Measurements from ENCODE around the gene GRM8. TPM values are rescaled to one million over a fixed set of nuclear protein-coding genes. Genes with fewer than 3 reads are reported as not detected.

Gene GRM8
- total RNA-seq, 2 experiments from 2014 or later = not detected

DNA sequence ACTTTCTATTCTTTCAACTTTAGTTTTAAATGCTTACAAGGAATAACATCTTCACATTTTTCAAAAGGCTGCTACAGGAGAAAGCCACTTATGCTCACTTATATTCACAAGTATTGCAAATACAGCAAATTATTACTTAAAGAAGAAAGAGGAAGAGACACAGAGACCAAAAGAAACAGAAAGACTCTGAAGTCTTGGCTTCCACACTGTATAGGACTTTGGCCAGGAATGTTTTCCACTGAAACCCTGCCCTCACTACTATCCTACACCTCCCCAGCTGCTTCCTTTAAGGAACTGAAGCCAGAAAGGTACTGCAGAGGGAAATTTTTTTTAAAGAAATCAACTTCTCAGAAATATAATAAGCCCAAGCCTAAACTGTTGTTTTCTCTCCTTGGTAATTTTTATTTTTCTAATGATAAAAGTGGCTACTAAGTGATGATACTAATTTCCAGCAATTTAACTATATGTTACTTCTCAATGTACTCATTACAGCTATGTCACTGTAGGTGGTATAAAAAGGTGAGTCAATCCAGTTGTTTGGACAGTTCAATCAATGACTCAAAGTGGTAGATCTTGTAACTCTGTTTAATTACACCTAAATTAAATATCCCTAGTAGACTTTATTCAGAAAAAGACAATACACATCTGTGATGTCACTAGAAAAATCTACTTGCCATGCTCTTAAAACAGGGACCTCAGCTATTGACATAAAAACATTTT is 231.6 kb downstream of the GRM8 start:
- no peaks in the 10 kb centered on the region for H3K27me3 Mint-ChIP-seq
- no peak overlapping the region for H3K4me3 Mint-ChIP-seq
- POLR2A ChIA-PET = no interaction called here
- no peaks in the 10 kb centered on the region for H3K36me3 Mint-ChIP-seq (ENCODE audit: low read depth)
- CTCF ChIA-PET = no interaction called here
- DNase-seq = no peak
- H3K9me3 Mint-ChIP-seq = no peaks in the 10 kb centered on the region
- H3K27ac Mint-ChIP-seq = no peak overlapping the region
- H3K4me1 Mint-ChIP-seq = no peaks in the 10 kb centered on the region

DNA sequence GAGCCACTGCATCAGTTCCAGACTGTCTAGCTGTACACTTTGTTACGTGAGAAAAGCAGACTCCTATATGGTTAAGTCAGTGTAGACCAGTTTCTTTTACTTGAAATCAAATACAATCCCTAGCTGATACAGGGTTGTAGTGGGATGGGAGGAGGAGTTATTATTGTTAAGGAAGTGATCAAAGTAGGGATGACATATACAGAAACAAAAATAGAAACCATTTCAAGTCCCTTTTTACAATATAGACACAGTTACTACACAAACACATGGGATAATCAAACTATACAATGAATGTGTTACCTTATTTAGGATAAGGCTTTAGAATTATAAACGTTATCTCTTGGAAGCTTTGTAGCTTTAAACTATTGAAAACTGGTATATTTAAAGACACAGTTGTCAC is 233.9 kb downstream of the GRM8 start:
- H3K9me3 Mint-ChIP-seq = no peaks in the 10 kb centered on the region
- no peaks in the 10 kb centered on the region for H3K4me1 Mint-ChIP-seq
- POLR2A ChIA-PET = no interaction called here
- H3K27me3 Mint-ChIP-seq = no peaks in the 10 kb centered on the region
- H3K27ac Mint-ChIP-seq = no peak overlapping the region
- no peak overlapping the region for H3K4me3 Mint-ChIP-seq
- H3K36me3 Mint-ChIP-seq (ENCODE audit: low read depth) = no peaks in the 10 kb centered on the region
- no peak for DNase-seq
- CTCF ChIA-PET = interaction anchor here (1.4 kb wide), 1 partner anchor 8 kb away, joined by 3 read pairs; no protein-coding TSS in a partner anchor

DNA sequence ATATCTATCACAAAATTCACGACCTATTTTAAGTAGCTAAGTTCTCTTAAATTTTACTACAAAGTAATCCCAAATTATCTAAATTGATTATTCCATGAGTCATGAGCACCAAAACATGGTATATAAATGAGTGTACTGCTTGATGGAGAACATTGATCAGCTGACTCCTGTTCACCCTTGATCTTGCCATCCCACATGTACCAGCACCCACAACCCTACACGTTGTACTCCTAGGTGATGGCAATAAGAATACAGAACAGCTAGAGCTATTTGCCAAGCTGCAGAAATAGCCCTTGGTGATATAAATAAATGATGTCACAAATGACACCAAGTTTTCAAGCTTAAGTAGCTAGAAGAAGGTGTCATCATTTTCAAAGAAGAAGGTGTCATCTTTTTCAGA is 235.5 kb downstream of the GRM8 start:
- ChIA-PET POLR2A (no interaction called here), CTCF (no interaction called here)
- Mint-ChIP-seq H3K9me3 (no peaks in the 10 kb centered on the region), H3K27me3 (no peaks in the 10 kb centered on the region), H3K27ac (no peak overlapping the region), H3K36me3 (ENCODE audit: low read depth) (no peaks in the 10 kb centered on the region), H3K4me3 (no peak overlapping the region), H3K4me1 (no peaks in the 10 kb centered on the region)
- DNase-seq = no peak

DNA sequence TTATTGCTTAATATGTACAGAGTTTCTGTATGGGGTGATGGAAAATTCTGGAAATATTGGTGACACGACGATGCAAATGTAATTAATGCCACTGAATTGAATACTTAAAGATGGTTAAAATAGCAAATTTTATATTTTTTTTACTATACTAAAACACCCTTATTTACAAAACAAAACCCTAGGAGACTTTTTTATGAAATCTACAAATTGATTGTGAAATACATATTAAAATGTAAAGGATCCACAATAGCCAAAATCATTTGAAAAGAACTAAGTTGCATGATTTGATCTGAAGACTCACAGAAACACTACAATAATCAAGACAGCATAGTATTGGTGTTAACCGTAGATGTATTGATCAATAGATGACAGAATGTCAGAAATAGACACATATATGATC is 252.0 kb downstream of the GRM8 start:
- DNase-seq = no peak
- Mint-ChIP-seq H3K27me3 (no peaks in the 10 kb centered on the region), H3K27ac (no peak overlapping the region), H3K4me1 (no peaks in the 10 kb centered on the region), H3K9me3 (no peaks in the 10 kb centered on the region), H3K4me3 (no peak overlapping the region), H3K36me3 (ENCODE audit: low read depth) (no peaks in the 10 kb centered on the region)
- CTCF ChIA-PET = no interaction called here
- POLR2A ChIA-PET = no interaction called here

DNA sequence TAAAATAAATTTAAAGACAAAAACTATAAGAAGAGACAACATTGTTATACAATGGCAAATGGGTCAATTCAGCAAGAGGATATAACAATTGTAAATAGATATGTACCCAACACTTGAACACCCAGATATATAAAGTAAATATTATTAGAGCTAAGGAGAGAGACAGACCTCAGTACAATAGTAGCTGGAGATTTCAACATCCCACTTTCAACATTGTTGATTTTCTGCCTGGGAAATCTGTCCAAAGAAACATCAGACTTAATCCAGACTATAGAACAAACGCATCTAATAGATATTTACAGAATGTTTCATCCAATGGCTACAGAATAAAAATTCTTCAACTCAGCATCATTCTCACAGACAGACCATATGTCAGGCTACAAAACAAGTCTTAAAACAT is 256.1 kb downstream of the GRM8 start:
- no peak overlapping the region for H3K4me3 Mint-ChIP-seq
- DNase-seq = no peak
- H3K27ac Mint-ChIP-seq = no peak overlapping the region
- CTCF ChIA-PET = no interaction called here
- no peaks in the 10 kb centered on the region for H3K9me3 Mint-ChIP-seq
- POLR2A ChIA-PET = no interaction called here
- H3K4me1 Mint-ChIP-seq = no peaks in the 10 kb centered on the region
- no peaks in the 10 kb centered on the region for H3K36me3 Mint-ChIP-seq (ENCODE audit: low read depth)
- no peaks in the 10 kb centered on the region for H3K27me3 Mint-ChIP-seq

DNA sequence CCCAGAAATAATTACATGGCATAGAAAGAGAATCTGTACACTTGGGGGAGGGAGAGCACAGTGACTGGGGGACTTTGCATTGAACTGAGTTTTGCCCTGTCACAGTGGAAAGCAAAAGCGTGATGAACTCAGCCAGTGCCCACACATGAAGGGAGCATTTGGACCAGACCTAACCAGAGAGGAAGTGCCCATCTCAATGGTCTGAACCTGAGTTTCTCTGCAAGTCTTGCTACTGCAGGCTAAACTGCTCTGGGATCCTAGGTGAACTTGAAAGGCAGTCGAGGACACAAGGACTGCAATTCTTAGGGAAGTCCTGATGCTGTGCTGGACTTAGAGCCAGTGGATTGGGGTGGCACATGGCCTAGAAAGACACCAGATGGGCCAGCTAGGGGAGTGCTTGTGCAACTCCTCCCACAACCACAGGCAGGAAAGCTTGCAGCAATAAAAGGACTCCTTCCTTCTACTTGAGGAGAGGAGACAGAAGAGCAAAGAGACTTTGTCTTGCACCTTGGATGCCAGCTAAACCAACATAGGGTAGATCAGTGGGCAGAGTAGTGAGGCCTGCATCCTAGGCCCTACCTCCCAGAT is 259.0 kb downstream of the GRM8 start:
- ChIA-PET POLR2A (no interaction called here), CTCF (no interaction called here)
- Mint-ChIP-seq H3K27me3 (no peaks in the 10 kb centered on the region), H3K9me3 (no peaks in the 10 kb centered on the region), H3K36me3 (ENCODE audit: low read depth) (no peaks in the 10 kb centered on the region), H3K4me1 (no peaks in the 10 kb centered on the region), H3K4me3 (no peak overlapping the region), H3K27ac (no peak overlapping the region)
- no peak for DNase-seq

DNA sequence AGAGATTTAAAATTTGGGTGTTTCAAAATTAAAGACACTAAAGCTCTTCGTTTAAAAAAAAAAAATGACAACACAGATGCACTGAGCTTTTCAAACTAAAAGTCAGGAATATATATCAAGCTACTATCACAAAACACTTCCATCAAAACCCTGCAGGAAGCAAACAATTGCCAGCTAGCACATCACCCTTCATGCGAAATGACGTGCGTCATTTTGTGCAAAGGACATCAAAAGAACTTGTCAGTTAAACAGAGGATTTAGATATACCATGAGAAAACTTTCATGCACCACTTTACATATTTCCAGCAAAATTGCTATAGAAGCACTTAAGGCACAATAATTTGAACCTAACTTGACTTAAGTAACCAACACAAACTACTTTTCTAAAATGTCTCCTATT is 264.7 kb downstream of the GRM8 start:
- Mint-ChIP-seq H3K27me3 (no peaks in the 10 kb centered on the region), H3K9me3 (no peaks in the 10 kb centered on the region), H3K36me3 (ENCODE audit: low read depth) (no peaks in the 10 kb centered on the region), H3K27ac (no peak overlapping the region), H3K4me3 (no peak overlapping the region), H3K4me1 (no peaks in the 10 kb centered on the region)
- no peak for DNase-seq
- ChIA-PET POLR2A (no interaction called here), CTCF (no interaction called here)

DNA sequence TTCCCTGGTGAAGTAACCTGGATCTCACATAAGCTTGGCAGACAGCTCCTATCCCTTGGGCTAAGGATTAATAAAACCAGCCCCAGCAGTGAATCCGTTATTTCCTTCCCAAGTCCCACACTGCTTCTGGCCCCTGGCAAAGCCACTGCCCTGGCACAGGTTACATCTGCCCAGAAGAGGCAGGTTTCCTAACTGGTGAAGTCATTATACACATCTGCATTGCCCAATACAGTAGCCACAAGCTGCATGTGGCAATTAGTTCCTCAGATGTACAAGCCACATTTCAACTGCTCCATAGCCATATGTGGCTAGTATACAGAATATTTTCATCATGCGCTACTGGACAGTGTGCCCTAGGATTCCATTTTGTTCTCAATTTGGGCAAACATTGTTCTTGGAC is 273.0 kb downstream of the GRM8 start:
- no peaks in the 10 kb centered on the region for H3K36me3 Mint-ChIP-seq (ENCODE audit: low read depth)
- H3K27ac Mint-ChIP-seq = no peak overlapping the region
- ChIA-PET POLR2A (no interaction called here), CTCF (no interaction called here)
- no peaks in the 10 kb centered on the region for H3K9me3 Mint-ChIP-seq
- H3K27me3 Mint-ChIP-seq = no peaks in the 10 kb centered on the region
- no peaks in the 10 kb centered on the region for H3K4me1 Mint-ChIP-seq
- no peak for DNase-seq
- no peak overlapping the region for H3K4me3 Mint-ChIP-seq

DNA sequence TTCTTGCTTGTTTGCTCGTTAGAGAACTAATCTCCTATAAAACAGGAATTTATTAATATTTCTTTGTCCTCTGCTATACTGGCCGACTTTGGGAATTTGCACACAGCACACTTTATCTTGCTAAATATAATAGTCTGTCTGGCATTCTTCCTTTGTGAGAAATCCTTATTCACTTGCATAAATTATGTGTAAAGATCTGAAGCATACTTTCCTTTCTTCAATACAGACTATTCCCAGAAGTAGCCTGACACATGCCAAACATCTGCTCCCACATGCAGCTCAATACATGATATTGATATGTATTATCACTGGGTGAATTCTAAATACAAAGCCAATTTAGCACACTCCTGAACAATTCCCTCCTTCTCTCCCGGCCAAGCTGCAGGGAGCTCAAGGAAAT is 273.9 kb downstream of the GRM8 start:
- H3K27ac Mint-ChIP-seq = no peak overlapping the region
- H3K4me3 Mint-ChIP-seq = no peak overlapping the region
- no peaks in the 10 kb centered on the region for H3K36me3 Mint-ChIP-seq (ENCODE audit: low read depth)
- CTCF ChIA-PET = interaction anchor here (0.6 kb wide), 1 partner anchor 1300 kb away, joined by 3 read pairs; no protein-coding TSS in a partner anchor
- no peaks in the 10 kb centered on the region for H3K27me3 Mint-ChIP-seq
- H3K9me3 Mint-ChIP-seq = no peaks in the 10 kb centered on the region
- no peaks in the 10 kb centered on the region for H3K4me1 Mint-ChIP-seq
- no peak for DNase-seq
- POLR2A ChIA-PET = no interaction called here

DNA sequence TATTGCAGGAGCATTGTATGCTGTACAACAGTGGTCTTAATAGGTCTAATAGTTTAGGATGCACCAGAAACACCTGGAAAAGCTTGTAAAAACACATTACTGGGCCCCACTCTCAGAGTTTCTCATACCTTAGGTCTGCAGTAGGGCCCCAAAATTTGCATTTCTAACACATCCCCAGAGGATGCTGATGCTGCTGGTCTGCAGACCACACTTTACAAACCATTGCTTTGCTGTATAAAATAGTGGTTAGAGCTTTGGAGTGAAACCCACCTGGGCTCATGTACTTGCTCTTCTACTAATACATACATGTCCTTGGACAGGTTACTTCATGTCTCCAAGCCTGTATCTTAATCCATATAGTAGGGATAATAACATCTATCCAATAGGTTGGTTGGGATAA is 279.7 kb downstream of the GRM8 start:
- H3K36me3 Mint-ChIP-seq (ENCODE audit: low read depth) = no peaks in the 10 kb centered on the region
- H3K4me3 Mint-ChIP-seq = no peak overlapping the region

DNA sequence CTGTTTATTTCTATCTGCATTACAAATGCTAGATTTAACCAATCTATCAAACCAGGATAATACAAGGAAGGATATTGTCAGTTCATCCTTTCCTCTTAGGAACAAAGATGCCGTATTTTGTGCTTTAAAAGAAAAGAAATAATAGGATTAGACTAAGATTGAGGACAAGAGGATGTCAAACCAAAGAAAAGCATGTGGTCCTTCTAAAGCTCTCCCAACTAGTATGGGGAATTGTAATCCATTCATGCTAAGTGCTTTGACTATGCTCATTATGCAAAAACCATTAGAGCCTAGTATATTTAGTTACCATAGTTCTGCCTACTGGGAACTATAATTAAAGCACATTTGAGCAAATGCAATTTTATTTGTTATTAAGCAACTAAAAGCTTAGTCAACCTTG is 280.2 kb downstream of the GRM8 start:
- Mint-ChIP-seq H3K9me3 (no peaks in the 10 kb centered on the region), H3K36me3 (ENCODE audit: low read depth) (no peaks in the 10 kb centered on the region), H3K4me1 (no peaks in the 10 kb centered on the region), H3K27me3 (no peaks in the 10 kb centered on the region), H3K4me3 (no peak overlapping the region), H3K27ac (no peak overlapping the region)
- DNase-seq = no peak
- ChIA-PET POLR2A (no interaction called here), CTCF (no interaction called here)

More for the DNA sequence above, 279.7 kb downstream of the GRM8 start:
- ChIA-PET CTCF (no interaction called here), POLR2A (no interaction called here)
- Mint-ChIP-seq H3K9me3 (no peaks in the 10 kb centered on the region), H3K4me1 (no peaks in the 10 kb centered on the region), H3K27me3 (no peaks in the 10 kb centered on the region), H3K27ac (no peak overlapping the region)
- DNase-seq = no peak

DNA sequence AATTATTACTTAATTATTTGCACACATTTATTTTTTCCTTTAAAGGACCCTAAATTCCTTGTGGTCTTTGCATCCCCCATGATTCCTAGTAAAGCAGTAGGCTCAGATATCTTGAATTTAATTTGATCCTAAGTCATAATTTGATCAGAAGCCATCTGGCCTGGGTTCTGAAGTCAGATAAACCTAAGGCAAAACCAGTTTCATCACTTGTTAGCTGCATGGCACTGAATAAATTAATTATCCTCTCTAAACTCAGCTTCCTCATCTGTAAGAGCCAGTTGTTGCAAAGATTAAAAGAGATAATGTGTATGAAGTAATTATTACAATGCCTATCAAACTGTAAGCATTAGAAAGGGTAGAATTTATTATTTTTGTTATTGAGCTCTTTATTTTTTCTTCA is 293.1 kb downstream of the GRM8 start:
- no peak overlapping the region for H3K4me3 Mint-ChIP-seq
- H3K4me1 Mint-ChIP-seq = no peaks in the 10 kb centered on the region
- ChIA-PET CTCF (no interaction called here), POLR2A (no interaction called here)
- no peaks in the 10 kb centered on the region for H3K36me3 Mint-ChIP-seq (ENCODE audit: low read depth)
- no peak for DNase-seq
- H3K9me3 Mint-ChIP-seq = no peaks in the 10 kb centered on the region
- no peaks in the 10 kb centered on the region for H3K27me3 Mint-ChIP-seq
- H3K27ac Mint-ChIP-seq = no peak overlapping the region

DNA sequence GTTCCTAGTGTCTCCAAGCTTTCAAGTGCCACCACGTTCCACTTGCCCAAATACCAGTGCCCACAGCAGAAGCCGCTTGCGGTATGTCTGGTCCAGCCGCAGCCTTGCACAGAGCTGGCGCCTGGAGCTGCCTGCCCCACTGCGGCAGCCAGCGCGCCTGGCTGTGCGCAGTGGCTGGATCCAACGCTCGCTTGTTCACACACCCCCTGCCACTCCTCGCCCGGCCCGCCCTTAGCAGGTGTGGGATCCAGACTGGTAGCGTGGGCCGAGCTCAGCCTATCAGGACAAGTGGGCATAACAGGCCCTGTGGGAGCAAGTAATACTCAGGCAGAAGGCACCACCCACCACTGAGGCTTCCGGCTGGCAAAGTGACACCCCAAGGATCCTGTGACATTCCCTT is 294.4 kb downstream of the GRM8 start:
- CTCF ChIA-PET = no interaction called here
- DNase-seq = no peak
- no peaks in the 10 kb centered on the region for H3K27me3 Mint-ChIP-seq
- no peaks in the 10 kb centered on the region for H3K4me1 Mint-ChIP-seq
- H3K27ac Mint-ChIP-seq = no peak overlapping the region
- POLR2A ChIA-PET = no interaction called here
- H3K4me3 Mint-ChIP-seq = no peak overlapping the region
- no peaks in the 10 kb centered on the region for H3K36me3 Mint-ChIP-seq (ENCODE audit: low read depth)
- H3K9me3 Mint-ChIP-seq = no peaks in the 10 kb centered on the region

DNA sequence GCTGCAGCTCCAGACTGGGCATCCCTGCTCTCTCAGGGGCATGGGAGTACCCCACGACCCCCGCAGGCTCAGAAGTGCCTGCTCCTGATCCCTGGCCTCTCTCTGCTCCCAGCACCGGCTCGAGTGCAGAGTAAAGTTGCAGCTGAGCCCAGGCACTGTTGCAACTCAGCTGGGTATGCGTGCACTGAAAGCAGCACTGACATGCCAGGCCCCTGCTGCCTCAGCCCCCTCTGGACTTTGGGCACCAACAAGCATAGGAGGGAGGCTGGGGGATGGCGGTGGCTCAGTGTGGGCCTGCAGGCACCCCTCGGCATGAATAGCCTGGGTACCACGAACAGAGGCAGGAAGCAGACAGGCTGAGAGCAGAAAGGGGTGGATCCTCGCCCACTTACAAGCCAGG is 295.3 kb downstream of the GRM8 start:
- no peaks in the 10 kb centered on the region for H3K4me1 Mint-ChIP-seq
- no peak for DNase-seq
- CTCF ChIA-PET = no interaction called here
- no peak overlapping the region for H3K4me3 Mint-ChIP-seq
- H3K27me3 Mint-ChIP-seq = no peaks in the 10 kb centered on the region
- H3K36me3 Mint-ChIP-seq (ENCODE audit: low read depth) = no peaks in the 10 kb centered on the region
- H3K9me3 Mint-ChIP-seq = no peaks in the 10 kb centered on the region
- no peak overlapping the region for H3K27ac Mint-ChIP-seq
- POLR2A ChIA-PET = no interaction called here

Data from activated CD4-positive, alpha-beta memory T cell treated with anti-CD3 and anti-CD28 coated beads, Interleukin-2, amount 10 ng/mL, durations not matched to agents 7 days and 5 days (primary cell).